Kidney epithelial cell (primary cell): ENCODE data around the gene KRT86. TPM values are rescaled to one million over a fixed set of nuclear protein-coding genes. Genes with fewer than 3 reads are reported as not detected.

ENCODE experiments used
- DNase-seq: peaks from one replicate; pipeline ENCODE4 v3.0.0-alpha.2; 2010; ENCODE audit warnings: low read depth
- H3K27me3 ChIP-seq: 2 replicates; pipeline ENCODE4 v1.6.0; 2011; ENCODE audit warnings: low read length; ENCODE audit not compliant: control insufficient read depth, insufficient read depth
- H3K36me3 ChIP-seq: 2 replicates; pipeline ENCODE4 v1.5.1; 2011; ENCODE audit warnings: low read length; ENCODE audit not compliant: control insufficient read depth, insufficient read depth
- H3K4me3 ChIP-seq: 2 replicates; pipeline ENCODE4 v1.5.1; 2011; ENCODE audit warnings: low read depth, mild to moderate bottlenecking, control low read depth, low read length
- total RNA-seq: library from RNA; depleted of rRNA; stranded (reverse); fragments of >200 nt; gene quantifications from 2 replicates; pipeline ENCODE4 v1.2.3, GENCODE V29; 2015
- TF ChIP-seq, protein P1 (sequence below): IDR thresholded peaks from 2 replicates; pipeline ENCODE4 v1.5.1; 2011; ENCODE audit warnings: mild to moderate bottlenecking, moderate library complexity, low read length, control low read depth, inconsistent platforms; ENCODE audit not compliant: insufficient read depth, poor library complexity, severe bottlenecking

The KRT86 gene
- total RNA-seq, 1 donor from 2014 or later, result 6.9 TPM

DNA sequence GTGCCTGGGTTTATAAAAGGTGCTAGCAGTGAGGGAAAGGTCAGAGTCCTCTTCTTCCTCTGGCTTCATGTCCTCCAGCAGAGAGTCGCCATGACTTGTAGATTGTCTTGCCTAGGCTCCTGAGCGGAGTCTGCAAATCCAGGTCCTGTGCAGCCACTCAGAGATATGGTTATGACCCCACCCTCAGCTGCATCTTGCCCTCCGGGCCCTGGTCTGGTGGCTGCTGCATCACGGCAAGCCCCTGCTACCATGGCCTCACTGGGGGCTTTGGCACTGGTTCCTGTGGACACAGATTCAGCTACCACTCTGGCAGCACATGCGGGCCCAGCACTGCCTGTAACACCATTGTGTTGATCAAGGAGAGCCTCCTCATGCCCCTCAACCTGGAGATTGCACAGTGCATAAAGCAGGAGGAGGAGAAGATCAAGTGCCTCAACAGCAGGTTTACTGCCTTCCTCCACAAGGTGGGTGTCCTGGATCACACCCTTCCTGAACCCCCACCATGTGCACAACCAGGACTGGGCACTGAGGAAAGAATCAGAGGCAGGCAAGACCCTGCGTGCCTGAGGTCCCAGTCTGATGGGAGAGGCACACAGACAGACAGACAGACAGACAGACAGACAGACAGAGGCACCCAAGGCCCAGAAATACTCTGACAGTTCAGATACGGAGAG lies 10.5 kb upstream of the KRT86 start:
- no peak for DNase-seq
- no peak overlapping the region for H3K4me3 ChIP-seq
- no peaks in the 10 kb centered on the region for H3K36me3 ChIP-seq
- peaks cover 2% of the 10 kb centered on the region for H3K27me3 ChIP-seq
- TF ChIP-seq, protein P1, sequence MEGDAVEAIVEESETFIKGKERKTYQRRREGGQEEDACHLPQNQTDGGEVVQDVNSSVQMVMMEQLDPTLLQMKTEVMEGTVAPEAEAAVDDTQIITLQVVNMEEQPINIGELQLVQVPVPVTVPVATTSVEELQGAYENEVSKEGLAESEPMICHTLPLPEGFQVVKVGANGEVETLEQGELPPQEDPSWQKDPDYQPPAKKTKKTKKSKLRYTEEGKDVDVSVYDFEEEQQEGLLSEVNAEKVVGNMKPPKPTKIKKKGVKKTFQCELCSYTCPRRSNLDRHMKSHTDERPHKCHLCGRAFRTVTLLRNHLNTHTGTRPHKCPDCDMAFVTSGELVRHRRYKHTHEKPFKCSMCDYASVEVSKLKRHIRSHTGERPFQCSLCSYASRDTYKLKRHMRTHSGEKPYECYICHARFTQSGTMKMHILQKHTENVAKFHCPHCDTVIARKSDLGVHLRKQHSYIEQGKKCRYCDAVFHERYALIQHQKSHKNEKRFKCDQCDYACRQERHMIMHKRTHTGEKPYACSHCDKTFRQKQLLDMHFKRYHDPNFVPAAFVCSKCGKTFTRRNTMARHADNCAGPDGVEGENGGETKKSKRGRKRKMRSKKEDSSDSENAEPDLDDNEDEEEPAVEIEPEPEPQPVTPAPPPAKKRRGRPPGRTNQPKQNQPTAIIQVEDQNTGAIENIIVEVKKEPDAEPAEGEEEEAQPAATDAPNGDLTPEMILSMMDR, result no peak

DNA sequence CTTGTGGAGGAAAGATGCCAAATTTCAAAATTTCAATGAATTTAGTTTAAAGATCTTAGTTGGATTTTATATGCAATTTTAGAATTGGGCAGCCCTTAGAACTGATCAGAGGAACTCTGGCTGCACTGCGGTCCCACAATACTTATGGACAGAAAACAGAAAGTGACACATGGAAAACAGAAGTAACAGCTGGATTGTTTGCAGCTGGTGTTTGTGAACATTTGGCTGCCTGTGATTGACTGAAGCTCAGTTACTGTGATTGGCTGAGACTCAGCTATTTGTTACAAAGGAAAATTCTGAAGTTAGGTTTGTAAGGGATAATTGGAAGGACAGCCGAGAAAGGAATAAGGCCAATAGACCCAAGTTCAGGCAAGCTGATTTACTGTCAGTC lies 10.0 kb upstream of the KRT86 start:
- TF ChIP-seq, protein P1, result no peak
- H3K36me3 ChIP-seq, result no peaks in the 10 kb centered on the region
- peaks cover 2% of the 10 kb centered on the region for H3K27me3 ChIP-seq
- H3K4me3 ChIP-seq, result no peak overlapping the region
- DNase-seq, result no peak

DNA sequence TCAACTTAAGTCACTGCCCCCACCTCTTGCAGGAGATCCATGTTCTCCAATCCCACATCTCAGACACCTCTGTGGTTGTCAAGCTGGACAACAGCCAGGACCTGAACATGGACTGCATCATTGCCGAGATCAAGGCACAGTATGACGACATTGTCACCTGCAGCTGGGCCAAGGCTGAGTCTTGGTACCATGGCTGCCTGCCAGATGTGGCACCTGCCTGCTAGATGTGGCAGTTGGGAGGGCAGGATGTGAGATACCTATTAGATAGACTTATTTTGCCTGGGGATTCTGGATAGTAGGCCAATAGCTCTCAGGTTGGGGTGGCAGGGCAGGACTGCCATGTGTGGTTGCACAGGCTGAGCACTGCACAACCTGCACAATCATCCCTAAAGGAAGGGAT lies 7.9 kb upstream of the KRT86 start:
- no peak for DNase-seq

DNA sequence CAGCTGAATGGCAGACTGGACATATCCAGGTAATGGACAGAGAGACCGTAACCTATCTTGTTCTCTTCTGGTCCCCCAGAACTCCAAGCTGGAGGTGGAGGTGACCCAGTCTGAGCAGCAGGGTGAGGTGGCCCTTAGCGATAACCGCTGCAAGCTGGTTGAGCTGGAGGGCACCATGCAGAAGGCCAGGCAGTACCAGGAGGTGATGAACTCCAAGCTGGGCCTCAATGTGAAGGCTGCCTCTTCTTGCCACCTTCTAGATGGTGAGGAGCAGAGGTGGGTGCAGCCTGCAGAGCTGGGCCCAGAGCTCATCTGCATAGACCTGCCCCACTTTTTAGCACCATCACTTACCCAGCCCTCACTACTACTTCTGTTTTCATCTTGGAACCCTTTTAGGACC lies 7.2 kb upstream of the KRT86 start:
- Histone ChIP-seq H3K27me3 (peaks cover 4% of the 10 kb centered on the region), H3K4me3 (no peak overlapping the region), H3K36me3 (no peaks in the 10 kb centered on the region)
- DNase-seq, result no peak
- TF ChIP-seq, protein P1, result no peak

More for the DNA sequence above, 7.9 kb upstream of the KRT86 start:
- no peak overlapping the region for H3K4me3 ChIP-seq
- no peaks in the 10 kb centered on the region for H3K36me3 ChIP-seq
- TF ChIP-seq, protein P1, result no peak
- peaks cover 4% of the 10 kb centered on the region for H3K27me3 ChIP-seq

DNA sequence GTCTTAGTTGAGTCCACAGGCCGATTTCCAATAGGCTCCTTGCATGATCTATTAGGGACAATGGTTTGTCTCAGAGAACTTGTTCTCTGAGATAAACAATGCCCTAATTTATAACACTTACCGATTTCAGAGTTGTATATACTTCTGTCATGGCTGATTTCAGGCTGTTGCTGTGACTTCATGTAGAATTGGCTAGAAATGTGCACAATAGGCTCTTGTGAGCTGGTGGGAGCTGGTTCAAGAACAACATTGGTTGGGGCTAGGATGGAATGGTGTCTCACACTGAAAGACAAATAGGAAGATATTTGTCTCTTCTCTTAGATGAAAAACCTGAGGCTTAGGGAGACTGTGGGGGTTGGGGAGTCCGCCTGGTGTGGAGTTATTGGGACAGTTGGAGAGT lies 6.7 kb upstream of the KRT86 start:
- H3K36me3 ChIP-seq, result no peaks in the 10 kb centered on the region
- no peak for DNase-seq
- TF ChIP-seq, protein P1, result no peak

DNA sequence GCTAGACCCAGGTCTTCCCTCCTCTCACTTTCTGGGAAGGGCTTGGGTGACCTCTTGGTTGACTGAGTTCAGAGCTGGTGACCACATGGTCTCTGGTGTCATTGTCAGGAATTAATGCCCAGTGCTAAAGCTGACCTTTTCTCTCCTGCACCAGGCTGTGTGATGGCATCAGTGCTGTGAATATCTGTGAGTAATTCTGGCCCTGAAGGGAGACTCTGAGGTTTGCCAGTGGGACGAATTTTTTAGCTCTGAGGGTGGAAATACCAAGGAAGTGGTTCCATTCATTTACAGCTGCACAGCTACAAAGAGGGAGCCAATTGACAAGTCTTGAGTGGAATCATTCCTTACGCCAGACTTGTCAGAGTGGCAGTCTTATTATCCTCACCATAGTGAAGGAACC lies 6.2 kb upstream of the KRT86 start:
- no peaks in the 10 kb centered on the region for H3K36me3 ChIP-seq
- peaks cover 4% of the 10 kb centered on the region for H3K27me3 ChIP-seq
- DNase-seq, result no peak
- H3K4me3 ChIP-seq, result no peak overlapping the region
- TF ChIP-seq, protein P1, result no peak

More for the DNA sequence above, 6.7 kb upstream of the KRT86 start:
- Histone ChIP-seq H3K4me3 (no peak overlapping the region), H3K27me3 (peaks cover 4% of the 10 kb centered on the region)
